IPS-20b (cell line): ENCODE results near the gene RAB26.
"Not testable (repeated sequence)": the region's sequence is repeated elsewhere in the genome, so short reads cannot be mapped to it uniquely, and the experiment has no call there.

Experiments
- H3K27ac ChIP-seq: one replicate; pipeline ENCODE4 v1.5.1; 2013; ENCODE audit warnings: low read length
- H3K27me3 ChIP-seq: 2 replicates; pipeline ENCODE4 v1.6.1; 2013; ENCODE audit warnings: mild to moderate bottlenecking, low read length, inconsistent platforms; ENCODE audit not compliant: insufficient read depth
- H3K36me3 ChIP-seq: 2 replicates; pipeline ENCODE4 v1.6.1; 2013; ENCODE audit warnings: low read depth, mild to moderate bottlenecking, inconsistent platforms, low read length, moderate library complexity; ENCODE audit not compliant: insufficient read depth
- H3K4me1 ChIP-seq: 2 replicates; pipeline ENCODE4 v1.6.1; 2013; ENCODE audit warnings: mild to moderate bottlenecking, control low read depth, inconsistent platforms, low read length, moderate library complexity; ENCODE audit not compliant: insufficient read depth
- H3K4me3 ChIP-seq: 2 replicates; pipeline ENCODE4 v1.5.1; 2013; ENCODE audit warnings: mild to moderate bottlenecking, low read length, inconsistent platforms
- H3K9ac ChIP-seq: 2 replicates; pipeline ENCODE4 v1.6.1; 2013; ENCODE audit warnings: low read depth, mild to moderate bottlenecking, inconsistent platforms, low read length, moderate library complexity
- H3K9me3 ChIP-seq: 2 replicates; pipeline ENCODE4 v1.6.1; 2013; ENCODE audit warnings: mild to moderate bottlenecking, low read depth, low read length, inconsistent platforms; ENCODE audit not compliant: insufficient read depth

Gene RAB26

DNA sequence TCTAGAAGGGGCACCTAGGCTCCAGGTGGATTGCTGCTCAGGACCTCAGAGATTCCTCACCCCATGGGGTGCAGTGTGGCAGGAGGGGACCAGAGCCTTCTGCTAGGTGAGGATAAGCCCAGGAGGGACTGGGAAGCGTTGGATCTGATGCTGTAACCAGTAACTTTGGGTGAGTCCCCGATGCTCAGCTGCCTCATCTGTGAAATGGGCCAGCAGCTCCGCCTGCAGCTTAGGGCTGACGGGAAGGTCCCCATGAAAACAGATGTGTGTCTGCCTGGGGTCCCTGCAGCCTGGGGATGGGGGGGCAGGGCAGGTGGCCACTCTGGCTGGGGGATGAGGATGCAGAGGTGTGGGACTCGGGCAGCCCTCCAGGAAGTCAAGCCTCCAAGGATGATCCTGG is 50.7 kb downstream of the RAB26 start:
- H3K36me3 ChIP-seq = no peaks in the 10 kb centered on the region
- peaks cover 61% of the 10 kb centered on the region for H3K27me3 ChIP-seq
- no peak overlapping the region for H3K9ac ChIP-seq

DNA sequence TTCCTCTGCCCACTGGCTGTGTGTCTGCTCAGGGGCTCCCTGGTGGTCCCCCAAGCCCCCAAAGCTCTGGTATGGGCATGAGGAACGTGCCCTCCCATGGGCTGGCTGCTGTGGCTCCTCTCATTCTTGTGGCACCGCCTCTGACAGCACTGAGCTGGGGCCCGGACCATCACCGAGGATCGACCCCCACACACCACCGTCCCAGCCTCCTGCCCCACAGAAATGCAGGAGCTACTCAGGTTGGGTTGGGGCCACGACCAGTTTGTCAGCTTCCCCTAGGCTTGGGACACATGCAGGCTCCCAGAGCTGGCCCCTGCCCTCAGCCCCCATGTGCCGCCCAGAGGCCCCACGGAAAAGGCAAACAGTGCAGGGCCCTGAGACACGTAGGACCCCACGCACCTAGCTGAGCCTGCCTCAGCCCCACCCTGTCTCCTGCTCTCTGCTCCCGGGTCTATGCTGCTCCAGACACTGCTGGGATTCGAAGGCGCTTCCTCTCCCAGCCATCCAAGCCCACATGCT is 51.3 kb downstream of the RAB26 start:
- Histone ChIP-seq H3K4me1 (no peaks in the 10 kb centered on the region; the same call in 1 of the 2 replicates), H3K36me3 (no peaks in the 10 kb centered on the region), H3K9me3 (no peaks in the 10 kb centered on the region), H3K9ac (no peak overlapping the region), H3K4me3 (no peak overlapping the region), H3K27ac (no peak overlapping the region), H3K27me3 (peaks cover 59% of the 10 kb centered on the region)

More for the DNA sequence above, 50.7 kb downstream of the RAB26 start:
- Histone ChIP-seq H3K27ac (no peak overlapping the region), H3K4me3 (no peak overlapping the region), H3K9me3 (no peaks in the 10 kb centered on the region), H3K4me1 (no peaks in the 10 kb centered on the region)

DNA sequence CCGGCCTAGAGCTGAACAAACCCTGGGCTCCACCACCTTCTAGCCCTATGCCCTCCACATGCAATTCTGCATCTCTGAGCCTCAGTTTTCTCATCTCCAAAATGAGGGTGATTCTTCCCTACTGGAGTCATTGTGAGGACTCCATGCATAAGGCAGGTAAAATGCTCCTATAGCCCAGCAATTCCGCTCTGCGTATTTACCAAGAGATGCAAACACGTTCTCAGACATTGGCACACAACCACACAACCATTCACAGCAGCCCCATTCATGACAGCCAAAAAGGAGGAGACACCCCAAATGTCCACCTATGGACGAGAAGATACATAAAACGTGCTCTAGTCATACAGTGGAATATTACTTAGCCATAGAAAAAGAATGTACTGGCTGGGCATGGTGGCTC is 51.9 kb downstream of the RAB26 start:
- Histone ChIP-seq H3K4me3 (no peak overlapping the region), H3K27me3 (peaks cover 53% of the 10 kb centered on the region), H3K36me3 (no peaks in the 10 kb centered on the region), H3K27ac (no peak overlapping the region), H3K4me1 (no peaks in the 10 kb centered on the region; the same call in 1 of the 2 replicates), H3K9ac (no peak overlapping the region), H3K9me3 (no peaks in the 10 kb centered on the region)

- not testable (repeated sequence) for H3K9me3 ChIP-seq, H3K4me3 ChIP-seq, H3K4me1 ChIP-seq, H3K27ac ChIP-seq, H3K9ac ChIP-seq
- peaks cover 32% of the 10 kb centered on the region for H3K27me3 ChIP-seq
- peaks cover 16% of the 10 kb centered on the region for H3K36me3 ChIP-seq
Measured at GRCh38 chr16:2203119-2203688, 54.8 kb downstream of the RAB26 start.
